GM23338 (cell line): ENCODE measurements around the gene RFPL2.
"Not testable (repeated sequence)": the region's sequence is repeated elsewhere in the genome, so short reads cannot be mapped to it uniquely, and the experiment has no call there.

ENCODE experiments used
- CTCF ChIP-seq, 2 experiments: fragments of 200-600 bp in 1 of 2; sonication (generic) in 1 of 2; conservative IDR thresholded peaks; 2 replicates each; pipeline versions ENCODE4 v1.5.1 to v1.6.1; 2016 to 2017; ENCODE audit warnings: antibody characterized with exemption in 2 of 2, low read depth in 2 of 2, mild to moderate bottlenecking in 2 of 2, moderate library complexity in 1 of 2
- EZH2 ChIP-seq: fragments of 200-600 bp; sonication (generic); IDR thresholded peaks from one replicate; pipeline ENCODE4 v1.8.0; 2017; ENCODE audit warnings: antibody characterized with exemption, mild to moderate bottlenecking, low read depth; ENCODE audit not compliant: unreplicated experiment
- POLR2AphosphoS5 ChIP-seq: IDR thresholded peaks from 2 replicates; pipeline ENCODE4 v1.6.1; 2016; ENCODE audit warnings: antibody characterized with exemption, low read depth
- ZNF331 ChIP-seq: fragments of 250-450 bp; sonication (Bioruptor Pico); IDR thresholded peaks from 2 replicates; pipeline ENCODE4 v1.5.0; 2020; ENCODE audit warnings: low read depth, mild to moderate bottlenecking, moderate library complexity

GRCh38 chr22:32150647-32151046, 54.2 kb downstream of the RFPL2 start:
- not testable (repeated sequence) for TF ChIP-seq CTCF (conservative IDR thresholded peaks at IDR 0.05; ENCODE audit: low read depth in 2 of 2); ZNF331 (CRISPR knock-in tag); EZH2; POLR2AphosphoS5
